ENCODE data around the gene PLG. TPM values are rescaled to one million over a fixed set of nuclear protein-coding genes. Genes with fewer than 3 reads are reported as not detected.

The PLG gene
- total and polyA plus RNA-seq, 2 experiments from 2014 or later: 0.29 TPM; not detected in 1

DNA sequence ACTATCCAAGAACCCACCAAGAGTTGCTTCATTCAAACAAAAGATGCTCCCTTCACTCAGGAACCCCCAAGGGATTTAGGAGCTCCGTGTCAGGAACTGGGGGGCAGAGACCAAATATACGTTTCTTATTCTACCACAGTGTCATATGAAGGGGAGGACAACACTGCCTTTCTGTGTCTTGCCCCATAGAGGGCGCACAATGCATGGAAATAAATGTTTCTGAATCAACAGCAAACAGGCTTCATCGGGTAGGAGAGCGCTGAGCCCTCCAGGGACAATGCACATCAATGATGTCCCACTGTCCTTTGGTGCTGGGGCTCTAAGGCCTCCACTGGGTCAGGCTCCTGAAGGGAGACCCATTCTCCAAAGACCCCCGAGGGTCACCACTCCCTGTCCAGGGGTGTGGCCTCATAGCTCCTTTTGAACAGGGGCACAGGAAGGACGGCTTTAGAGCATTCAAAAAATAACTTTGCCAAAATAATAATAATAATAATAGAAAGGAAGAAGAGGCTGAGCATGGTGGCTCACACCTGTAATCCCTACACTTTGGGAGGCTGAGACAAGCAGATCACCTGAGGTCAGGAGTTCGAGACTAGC lies 31.1 kb downstream of the PLG start:
- Histone ChIP-seq H3F3A (ENCODE audit: insufficient read depth) (no peaks in the 10 kb centered on the region), H3K27ac (no peak overlapping the region), H3K4me1 (ENCODE audit: insufficient read depth) (no peaks in the 10 kb centered on the region), H3K79me2 (ENCODE audit: insufficient read depth) (no peaks in the 10 kb centered on the region), H3K27me3 (replicated peaks; ENCODE audit: insufficient read depth) (no peaks in the 10 kb centered on the region), H3K4me3 (no peak overlapping the region), H3K4me2 (ENCODE audit: unreplicated experiment) (no peak overlapping the region), H4K20me1 (ENCODE audit: insufficient read depth) (no peaks in the 10 kb centered on the region), H3K9me2 (ENCODE audit: insufficient read depth) (no peaks in the 10 kb centered on the region), H3K9ac (no peak overlapping the region), H2AFZ (no peak overlapping the region), H3K36me3 (ENCODE audit: low read depth) (no peaks in the 10 kb centered on the region), H3K9me3 (ENCODE audit: low read depth) (no peaks in the 10 kb centered on the region)
- 15 to 28% methylated on average over 8 of the region's 8 CpGs for WGBS, 2 experiments (ENCODE audit: low coverage in 1 of 2, low lambda C conversion rate in 2 of 2, missing lambda C conversion rate in 2 of 2)
- DNase-seq: peak; percentile 76
- TF ChIP-seq EZH2 (IDR thresholded peaks at IDR 0.05; ENCODE audit: insufficient read depth, poor library complexity, severe bottlenecking): no peak
- TF ChIP-seq EZH2phosphoT487 (IDR thresholded peaks at IDR 0.05; ENCODE audit: insufficient read depth, low read depth): no peak
- in situ Hi-C loops (cut with MboI): no loop called here

DNA sequence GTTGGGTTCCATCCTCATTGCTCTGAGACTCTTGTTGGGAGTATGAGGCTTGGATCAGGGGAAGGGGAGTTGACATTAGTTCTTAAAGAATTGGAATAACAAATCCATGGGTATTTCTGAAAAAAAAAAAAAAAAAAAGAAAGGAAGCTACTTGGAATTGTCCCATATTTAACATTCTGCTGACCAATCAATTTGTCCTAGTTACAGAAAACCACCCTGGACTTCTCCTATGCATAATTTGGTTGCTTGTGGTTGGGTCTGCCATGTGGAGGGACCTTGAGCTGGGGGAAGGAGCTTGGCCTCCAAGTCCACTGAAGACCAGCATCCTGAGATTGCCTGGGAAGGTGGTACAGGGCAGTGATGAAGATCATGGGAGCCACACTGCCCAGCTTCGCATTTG lies 32.6 kb downstream of the PLG start:
- no peak overlapping the region for H3K9ac ChIP-seq
- TF ChIP-seq EZH2phosphoT487 (IDR thresholded peaks at IDR 0.05; ENCODE audit: insufficient read depth, low read depth) (no peak), EZH2 (IDR thresholded peaks at IDR 0.05; ENCODE audit: insufficient read depth, poor library complexity, severe bottlenecking) (no peak)
- in situ Hi-C loops (cut with MboI): no loop called here
- DNase-seq: no peak
- no peaks in the 10 kb centered on the region for H3K9me3 ChIP-seq (ENCODE audit: low read depth)
- no peaks in the 10 kb centered on the region for H3K4me1 ChIP-seq (ENCODE audit: insufficient read depth)
- H3K27me3 ChIP-seq (replicated peaks; ENCODE audit: insufficient read depth): no peaks in the 10 kb centered on the region
- no peaks in the 10 kb centered on the region for H3F3A ChIP-seq (ENCODE audit: insufficient read depth)
- no peak overlapping the region for H3K4me2 ChIP-seq (ENCODE audit: unreplicated experiment)
- WGBS, 2 experiments (ENCODE audit: low coverage in 1 of 2, low lambda C conversion rate in 2 of 2, missing lambda C conversion rate in 2 of 2): 90 to 100% methylated on average over 1 of the region's 1 CpG
- H3K36me3 ChIP-seq (ENCODE audit: low read depth): no peaks in the 10 kb centered on the region
- no peaks in the 10 kb centered on the region for H4K20me1 ChIP-seq (ENCODE audit: insufficient read depth)
- H3K79me2 ChIP-seq (ENCODE audit: insufficient read depth): no peaks in the 10 kb centered on the region
- no peaks in the 10 kb centered on the region for H3K9me2 ChIP-seq (ENCODE audit: insufficient read depth)
- no peak overlapping the region for H2AFZ ChIP-seq
- no peak overlapping the region for H3K4me3 ChIP-seq
- H3K27ac ChIP-seq: no peak overlapping the region

DNA sequence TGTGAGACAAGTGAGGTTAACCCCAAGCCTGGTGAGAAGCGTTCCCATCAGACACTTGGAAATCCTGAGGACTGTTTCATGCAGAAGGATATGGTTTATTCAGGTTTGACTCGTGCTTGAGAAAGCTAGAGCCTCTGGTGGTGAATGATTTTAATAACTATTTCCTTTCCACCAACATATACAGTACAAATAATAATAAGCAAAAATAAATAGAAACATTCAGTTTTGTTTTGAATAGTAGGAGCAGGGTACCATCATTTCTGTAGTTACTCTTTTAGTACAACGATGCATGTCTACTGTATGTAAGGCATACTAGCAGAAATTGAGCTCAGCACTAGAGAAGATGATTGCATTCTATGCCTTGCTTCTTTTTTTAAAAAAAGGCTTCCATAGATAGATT lies 33.5 kb downstream of the PLG start:
- no peaks in the 10 kb centered on the region for H3F3A ChIP-seq (ENCODE audit: insufficient read depth)
- no peak overlapping the region for H3K27ac ChIP-seq
- no peaks in the 10 kb centered on the region for H3K9me2 ChIP-seq (ENCODE audit: insufficient read depth)
- peak; percentile 15 for DNase-seq
- no peaks in the 10 kb centered on the region for H3K27me3 ChIP-seq (replicated peaks; ENCODE audit: insufficient read depth)
- no peaks in the 10 kb centered on the region for H3K4me1 ChIP-seq (ENCODE audit: insufficient read depth)
- no peak overlapping the region for H3K4me3 ChIP-seq
- H3K36me3 ChIP-seq (ENCODE audit: low read depth): no peaks in the 10 kb centered on the region
- no peak for TF ChIP-seq EZH2phosphoT487 (IDR thresholded peaks at IDR 0.05; ENCODE audit: insufficient read depth, low read depth)
- no peak for TF ChIP-seq EZH2 (IDR thresholded peaks at IDR 0.05; ENCODE audit: insufficient read depth, poor library complexity, severe bottlenecking)
- no peaks in the 10 kb centered on the region for H3K9me3 ChIP-seq (ENCODE audit: low read depth)
- H2AFZ ChIP-seq: no peak overlapping the region
- H3K79me2 ChIP-seq (ENCODE audit: insufficient read depth): no peaks in the 10 kb centered on the region
- 47 to 48% methylated on average over 3 of the region's 3 CpGs for WGBS, 2 experiments (ENCODE audit: low coverage in 1 of 2, low lambda C conversion rate in 2 of 2, missing lambda C conversion rate in 2 of 2)
- no peaks in the 10 kb centered on the region for H4K20me1 ChIP-seq (ENCODE audit: insufficient read depth)
- in situ Hi-C loops (cut with MboI): no loop called here
- no peak overlapping the region for H3K4me2 ChIP-seq (ENCODE audit: unreplicated experiment)
- H3K9ac ChIP-seq: no peak overlapping the region

DNA sequence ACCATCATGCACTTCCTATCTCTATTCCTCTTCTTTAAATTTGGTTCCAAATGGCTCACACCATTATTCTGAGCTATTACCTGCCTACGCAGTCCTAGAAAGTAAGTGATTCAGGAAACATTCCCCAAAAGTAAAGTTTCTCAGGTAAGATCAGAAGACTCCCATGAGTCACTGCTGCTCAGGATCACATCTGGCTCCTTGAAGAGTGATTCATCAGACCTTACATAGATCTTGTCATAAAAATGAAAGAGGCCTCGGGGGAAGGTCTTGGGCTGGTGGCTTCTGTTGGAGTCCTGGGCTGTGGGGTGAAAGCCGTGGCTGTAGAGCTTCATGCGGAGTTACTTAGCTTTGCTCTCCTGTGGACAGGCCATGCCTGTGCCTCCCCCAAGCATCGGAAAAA lies 35.9 kb downstream of the PLG start:
- no peaks in the 10 kb centered on the region for H3F3A ChIP-seq (ENCODE audit: insufficient read depth)
- H2AFZ ChIP-seq: no peak overlapping the region
- no peaks in the 10 kb centered on the region for H3K79me2 ChIP-seq (ENCODE audit: insufficient read depth)
- H3K9me3 ChIP-seq (ENCODE audit: low read depth): no peaks in the 10 kb centered on the region
- no peak overlapping the region for H3K27ac ChIP-seq
- WGBS, 2 experiments (ENCODE audit: low coverage in 1 of 2, low lambda C conversion rate in 2 of 2, missing lambda C conversion rate in 2 of 2): 83 to 88% methylated on average over 5 of the region's 5 CpGs
- DNase-seq: peak; percentile 9
- no peak overlapping the region for H3K4me3 ChIP-seq
- H3K9me2 ChIP-seq (ENCODE audit: insufficient read depth): no peaks in the 10 kb centered on the region
- no peaks in the 10 kb centered on the region for H3K4me1 ChIP-seq (ENCODE audit: insufficient read depth)
- no peaks in the 10 kb centered on the region for H3K36me3 ChIP-seq (ENCODE audit: low read depth)
- H4K20me1 ChIP-seq (ENCODE audit: insufficient read depth): no peaks in the 10 kb centered on the region
- in situ Hi-C loops (cut with MboI): no loop called here
- TF ChIP-seq EZH2 (IDR thresholded peaks at IDR 0.05; ENCODE audit: insufficient read depth, poor library complexity, severe bottlenecking) (no peak), EZH2phosphoT487 (IDR thresholded peaks at IDR 0.05; ENCODE audit: insufficient read depth, low read depth) (no peak)
- no peak overlapping the region for H3K4me2 ChIP-seq (ENCODE audit: unreplicated experiment)
- H3K27me3 ChIP-seq (replicated peaks; ENCODE audit: insufficient read depth): no peaks in the 10 kb centered on the region
- H3K9ac ChIP-seq: no peak overlapping the region

Measured in GM23248 (cell line).